Skeletal muscle satellite cell (primary cell): Measurements from ENCODE around the gene ANXA10.

ENCODE experiments used
- H3K27me3 ChIP-seq: 2 replicates; pipeline ENCODE4 v1.7.0; 2013; ENCODE audit warnings: low read length; ENCODE audit not compliant: control insufficient read depth, insufficient read depth
- H3K36me3 ChIP-seq: 2 replicates; pipeline ENCODE4 v1.7.0; 2013; ENCODE audit warnings: mild to moderate bottlenecking, control low read depth, low read length; ENCODE audit not compliant: insufficient read depth
- H3K4me1 ChIP-seq: 2 replicates; pipeline ENCODE4 v1.7.0; 2013; ENCODE audit warnings: low read length; ENCODE audit not compliant: control insufficient read depth, insufficient read depth
- H3K4me2 ChIP-seq: 2 replicates; pipeline ENCODE4 v1.7.0; 2013; ENCODE audit warnings: mild to moderate bottlenecking, low read length
- H3K4me3 ChIP-seq: 2 replicates; pipeline ENCODE4 v1.7.0; 2013; ENCODE audit warnings: low read length
- H3K9ac ChIP-seq: 2 replicates; pipeline ENCODE4 v1.7.0; 2013; ENCODE audit warnings: mild to moderate bottlenecking, low read depth, low read length, moderate library complexity
- H3K9me3 ChIP-seq: replicated peaks from 2 replicates; pipeline ENCODE4 v1.7.0; 2013; ENCODE audit warnings: mild to moderate bottlenecking, control low read depth, low read length

Gene ANXA10

GRCh38 chr4:168139336-168139735, 47.0 kb downstream of the ANXA10 start:
- Histone ChIP-seq H3K4me2 (peak overlapping the region; percentile 2), H3K9ac (peak overlapping the region; percentile 46), H3K4me1 (peaks cover 25% of the 10 kb centered on the region), H3K36me3 (no peaks in the 10 kb centered on the region), H3K9me3 (no peaks in the 10 kb centered on the region), H3K4me3 (no peak overlapping the region), H3K27me3 (no peaks in the 10 kb centered on the region)

- Histone ChIP-seq H3K36me3 (no peaks in the 10 kb centered on the region), H3K9ac (no peak overlapping the region), H3K4me1 (peaks cover 25% of the 10 kb centered on the region), H3K4me2 (no peak overlapping the region), H3K27me3 (no peaks in the 10 kb centered on the region), H3K4me3 (no peak overlapping the region), H3K9me3 (no peaks in the 10 kb centered on the region)
These were observed 49.4 kb downstream of the ANXA10 start for GRCh38 chr4:168141733-168142132.

GRCh38 chr4:168143601-168144000, 51.3 kb downstream of the ANXA10 start:
- H3K9ac ChIP-seq: no peak overlapping the region

GRCh38 chr4:168150420-168151050, 58.2 kb downstream of the ANXA10 start:
- Histone ChIP-seq H3K27me3 (no peaks in the 10 kb centered on the region), H3K9me3 (no peaks in the 10 kb centered on the region), H3K4me3 (no peak overlapping the region), H3K4me1 (peaks cover 4% of the 10 kb centered on the region), H3K36me3 (no peaks in the 10 kb centered on the region), H3K9ac (no peak overlapping the region), H3K4me2 (no peak overlapping the region)

More at GRCh38 chr4:168143601-168144000, 51.3 kb downstream of the ANXA10 start:
- Histone ChIP-seq H3K9me3 (no peaks in the 10 kb centered on the region), H3K4me3 (no peak overlapping the region), H3K36me3 (no peaks in the 10 kb centered on the region), H3K27me3 (no peaks in the 10 kb centered on the region), H3K4me1 (peaks cover 15% of the 10 kb centered on the region), H3K4me2 (no peak overlapping the region)

GRCh38 chr4:168151327-168151726, 59.0 kb downstream of the ANXA10 start:
- no peak overlapping the region for H3K4me3 ChIP-seq
- H3K36me3 ChIP-seq: no peaks in the 10 kb centered on the region
- H3K27me3 ChIP-seq: no peaks in the 10 kb centered on the region
- no peaks in the 10 kb centered on the region for H3K9me3 ChIP-seq
- H3K4me1 ChIP-seq: peaks cover 4% of the 10 kb centered on the region
- no peak overlapping the region for H3K9ac ChIP-seq
- no peak overlapping the region for H3K4me2 ChIP-seq

GRCh38 chr4:168152837-168153500, 60.6 kb downstream of the ANXA10 start:
- H3K9ac ChIP-seq: peak overlapping the region; percentile 50
- peaks cover 4% of the 10 kb centered on the region for H3K4me1 ChIP-seq
- H3K27me3 ChIP-seq: no peaks in the 10 kb centered on the region
- H3K4me2 ChIP-seq: peak overlapping the region; percentile 70
- H3K36me3 ChIP-seq: no peaks in the 10 kb centered on the region
- H3K4me3 ChIP-seq: no peak overlapping the region
- no peaks in the 10 kb centered on the region for H3K9me3 ChIP-seq

GRCh38 chr4:168153596-168154440, 61.5 kb downstream of the ANXA10 start:
- H3K9me3 ChIP-seq: no peaks in the 10 kb centered on the region
- peak overlapping the region; percentile 70 for H3K4me2 ChIP-seq
- H3K9ac ChIP-seq: peak overlapping the region; percentile 50
- H3K4me3 ChIP-seq: peak overlapping the region; percentile 28
- peaks cover 4% of the 10 kb centered on the region for H3K4me1 ChIP-seq
- H3K27me3 ChIP-seq: no peaks in the 10 kb centered on the region
- no peaks in the 10 kb centered on the region for H3K36me3 ChIP-seq

GRCh38 chr4:168154546-168155277, 62.4 kb downstream of the ANXA10 start:
- Histone ChIP-seq H3K4me3 (no peak overlapping the region), H3K4me1 (peaks cover 4% of the 10 kb centered on the region), H3K27me3 (no peaks in the 10 kb centered on the region), H3K4me2 (no peak overlapping the region), H3K9ac (no peak overlapping the region), H3K36me3 (no peaks in the 10 kb centered on the region), H3K9me3 (no peaks in the 10 kb centered on the region)

GRCh38 chr4:168162604-168163003, 70.3 kb downstream of the ANXA10 start:
- H3K9me3 ChIP-seq: no peaks in the 10 kb centered on the region

GRCh38 chr4:168163106-168163505, 70.8 kb downstream of the ANXA10 start:
- Histone ChIP-seq H3K9ac (no peak overlapping the region), H3K4me1 (peaks cover 6% of the 10 kb centered on the region), H3K27me3 (no peaks in the 10 kb centered on the region), H3K4me3 (no peak overlapping the region), H3K9me3 (no peaks in the 10 kb centered on the region), H3K36me3 (no peaks in the 10 kb centered on the region), H3K4me2 (no peak overlapping the region)

More at GRCh38 chr4:168162604-168163003, 70.3 kb downstream of the ANXA10 start:
- no peaks in the 10 kb centered on the region for H3K27me3 ChIP-seq
- H3K4me2 ChIP-seq: no peak overlapping the region
- H3K9ac ChIP-seq: no peak overlapping the region
- H3K4me3 ChIP-seq: no peak overlapping the region
- no peaks in the 10 kb centered on the region for H3K36me3 ChIP-seq
- H3K4me1 ChIP-seq: peaks cover 6% of the 10 kb centered on the region

- no peak overlapping the region for H3K4me2 ChIP-seq
- no peaks in the 10 kb centered on the region for H3K9me3 ChIP-seq
- H3K36me3 ChIP-seq: no peaks in the 10 kb centered on the region
- peaks cover 6% of the 10 kb centered on the region for H3K4me1 ChIP-seq
- no peak overlapping the region for H3K4me3 ChIP-seq
- no peaks in the 10 kb centered on the region for H3K27me3 ChIP-seq
- no peak overlapping the region for H3K9ac ChIP-seq
These were observed 71.7 kb downstream of the ANXA10 start for GRCh38 chr4:168164045-168164444.
